GM18861 (cell line): ENCODE measurements around the gene ZSWIM4.
A peak's percentile ranks its signal among the peaks of the same experiment; 100 is the strongest.
"Not testable (repeated sequence)": the region's sequence is repeated elsewhere in the genome, so short reads cannot be mapped to it uniquely, and the experiment has no call there.

Experiments
- ATAC-seq: cut with Tn5 transposase; IDR thresholded peaks from one replicate; pipeline ENCODE4 v1.9.1; 2021; ENCODE audit not compliant: unreplicated experiment

ZSWIM4 gene

DNA sequence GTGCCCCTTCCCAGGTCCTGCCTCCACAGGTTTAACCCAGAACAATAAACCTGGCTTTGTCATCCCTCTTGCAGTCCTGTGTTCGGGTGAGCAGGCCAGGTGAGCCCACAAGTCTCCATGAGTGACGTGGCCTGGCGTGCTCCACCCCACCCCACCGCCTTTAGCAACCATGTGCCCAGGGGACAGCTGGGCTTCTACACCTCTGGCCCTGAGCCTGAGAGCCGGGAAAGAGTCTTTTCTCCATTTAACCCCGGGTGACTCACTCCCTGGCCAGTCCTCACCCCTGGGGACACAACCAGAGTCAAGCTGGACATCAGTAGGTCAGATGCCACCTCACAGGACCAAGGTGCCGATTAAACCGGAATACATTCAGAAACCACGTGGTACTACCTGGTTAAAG, 16.8 kb upstream of the ZSWIM4 start:
- ATAC-seq, result no peak

DNA sequence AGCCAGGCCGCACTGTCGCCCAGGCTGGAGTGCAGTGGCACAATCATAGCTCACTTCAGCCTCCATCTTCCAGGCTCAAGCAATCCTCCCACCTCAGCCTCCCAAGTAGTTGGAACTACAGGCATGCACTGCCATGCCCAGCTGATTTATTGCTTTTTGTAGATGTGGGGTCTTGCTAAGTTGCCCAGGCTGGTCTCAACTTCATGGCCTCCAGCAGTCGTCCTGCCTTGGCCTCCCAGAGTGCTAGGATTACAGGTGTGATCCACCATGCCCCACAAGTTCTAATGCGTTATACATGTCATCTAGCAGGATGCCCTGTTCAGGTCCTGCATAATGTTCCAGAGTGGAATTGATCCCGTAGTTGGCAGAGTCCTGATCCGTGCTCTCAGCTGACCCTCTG, 16.4 kb upstream of the ZSWIM4 start:
- ATAC-seq, result no peak

- not testable (repeated sequence) for ATAC-seq
These were observed 15.4 kb upstream of the ZSWIM4 start for GRCh38 chr19:13779794-13780193.

DNA sequence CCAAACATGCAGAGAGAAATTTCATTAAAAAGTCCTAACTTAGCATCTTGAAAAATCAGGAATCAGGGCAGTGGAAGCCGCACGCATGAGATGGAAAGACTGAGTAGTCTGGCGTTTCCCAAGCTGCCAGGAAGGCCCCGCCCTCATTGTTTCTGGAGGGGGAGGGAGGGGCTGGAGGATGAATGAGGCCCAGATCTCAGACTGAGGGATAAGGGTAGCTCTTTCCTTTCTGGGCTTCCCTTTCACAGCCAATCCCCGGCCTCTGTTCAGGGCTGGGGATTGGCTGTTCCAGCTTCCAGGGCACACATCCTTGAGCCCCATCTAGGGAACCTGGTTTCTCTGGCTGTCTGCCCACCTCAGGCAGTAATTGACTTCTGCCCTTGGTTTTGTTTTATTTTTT, 13.7 kb upstream of the ZSWIM4 start:
- no peak for ATAC-seq

DNA sequence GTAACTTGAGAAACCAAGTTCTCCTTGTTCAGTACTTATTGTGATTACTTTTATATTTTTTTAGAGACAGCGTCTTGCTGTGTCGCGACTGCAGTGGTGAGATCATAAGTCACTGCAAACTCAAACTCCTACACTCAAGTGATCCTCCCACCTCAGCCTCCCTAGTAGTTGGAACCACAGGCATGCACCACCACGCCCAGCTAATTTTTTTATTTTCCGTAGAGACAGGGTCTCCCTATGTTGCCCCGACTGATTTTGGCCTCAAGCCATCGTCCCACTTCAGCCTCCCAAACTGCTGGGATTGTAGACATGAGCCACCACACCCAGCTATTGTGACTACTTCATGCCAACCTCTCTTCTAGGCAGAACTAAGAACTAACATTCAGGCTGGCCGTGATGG, 12.7 kb upstream of the ZSWIM4 start:
- no peak for ATAC-seq

DNA sequence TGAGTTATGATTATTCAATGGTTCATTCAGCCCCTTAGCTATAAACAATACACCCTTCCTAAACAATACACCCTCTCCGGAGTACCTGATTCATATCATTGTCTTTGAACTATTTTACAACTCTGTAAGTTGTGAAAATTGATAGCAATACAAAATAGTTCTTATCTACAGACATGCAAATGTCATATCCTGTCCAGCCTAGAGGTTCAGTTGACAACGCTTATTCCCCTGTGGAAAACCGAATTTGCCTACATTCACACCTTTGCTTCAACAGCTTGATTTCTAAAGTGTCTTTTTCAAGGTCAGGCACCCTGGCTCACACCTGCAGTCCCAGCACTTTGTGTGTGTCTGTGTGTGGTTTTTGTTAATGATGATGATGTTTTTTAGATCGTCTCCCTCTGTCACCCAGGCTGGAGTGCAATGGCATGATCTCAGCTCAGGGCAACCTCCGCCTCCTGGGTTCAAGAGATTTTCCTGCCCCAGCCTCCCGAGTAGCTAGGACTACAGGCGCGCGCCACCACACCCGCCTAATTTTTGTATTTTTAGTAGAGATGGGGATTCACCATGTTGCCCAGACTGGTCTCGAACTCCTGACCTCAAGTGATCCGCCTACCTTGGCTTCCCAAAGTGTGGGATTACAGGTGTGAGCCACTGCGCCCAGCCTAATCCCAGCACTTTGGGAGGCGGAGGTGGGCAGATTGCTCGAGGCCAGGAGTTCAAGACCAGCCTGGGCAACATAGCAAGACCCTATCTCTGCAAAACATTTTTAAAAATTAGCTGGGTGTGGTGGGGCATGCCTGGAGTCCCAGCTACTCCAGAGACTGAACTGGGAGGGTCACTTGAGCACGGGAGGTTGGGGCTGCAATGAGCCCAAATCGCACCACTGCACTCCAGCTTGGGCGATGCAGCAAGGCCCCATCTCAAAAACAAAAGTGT, 11.4 kb upstream of the ZSWIM4 start:
- ATAC-seq, result no peak

DNA sequence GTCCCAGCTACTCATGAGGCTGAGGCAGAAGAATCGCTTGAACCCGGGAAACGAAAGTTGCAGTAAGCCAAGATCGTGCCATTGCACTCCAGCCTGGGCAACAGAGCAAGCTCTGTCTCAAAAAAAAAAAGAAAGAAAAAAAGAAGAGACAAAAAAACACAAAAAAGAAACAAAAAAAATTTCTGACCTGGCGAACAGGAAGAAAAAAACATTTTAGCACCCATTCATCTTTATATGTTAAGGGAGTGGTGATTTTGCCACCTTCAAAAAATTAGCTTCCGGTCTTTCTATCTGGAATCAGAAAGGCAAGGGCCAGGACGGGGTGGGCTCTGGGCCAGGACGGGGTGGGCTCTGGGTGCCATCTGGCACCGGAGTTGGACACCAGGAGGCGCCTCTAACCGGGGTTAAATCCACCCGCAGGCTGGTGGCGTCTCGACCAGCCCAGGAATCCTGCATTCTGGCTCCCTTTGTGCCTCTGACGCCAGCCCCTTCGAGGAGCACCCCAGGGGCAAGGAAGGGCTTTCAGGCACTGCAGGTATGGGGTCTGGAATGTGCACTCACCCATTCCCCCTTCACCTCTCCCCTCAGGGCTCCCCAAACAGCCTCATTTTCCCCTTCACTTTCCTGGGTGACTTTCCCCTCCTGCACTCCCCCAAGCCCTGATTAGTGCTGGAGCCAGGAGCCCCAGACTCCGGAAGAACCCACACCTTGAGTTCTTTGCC, 10.4 kb upstream of the ZSWIM4 start:
- ATAC-seq, result no peak

- no peak for ATAC-seq
These were observed 6.3 kb upstream of the ZSWIM4 start for GRCh38 chr19:13788991-13789390.

- no peak for ATAC-seq
These were observed 4.9 kb upstream of the ZSWIM4 start for GRCh38 chr19:13790354-13790753.

GRCh38 chr19:13793317-13793716, 1.9 kb upstream of the ZSWIM4 start:
- ATAC-seq, result not testable (repeated sequence)

DNA sequence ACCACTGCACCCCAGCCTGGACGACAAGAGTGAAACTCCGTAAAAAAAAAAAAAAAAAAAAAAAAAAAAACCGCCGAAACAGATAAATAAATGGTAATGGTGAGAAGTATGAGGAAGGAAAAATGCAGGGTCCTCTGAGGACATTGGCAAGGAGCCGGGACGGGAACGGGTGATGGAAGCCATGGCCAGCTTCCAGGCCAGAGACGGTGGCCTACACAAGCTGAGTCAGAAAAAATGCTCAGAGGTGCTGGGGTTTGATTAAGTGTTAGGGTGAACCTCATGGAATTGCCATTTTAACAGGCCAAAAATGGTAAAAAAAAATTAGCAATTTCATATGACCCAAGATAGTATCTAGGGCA, 866 bp upstream of the ZSWIM4 start:
- ATAC-seq, result no peak

DNA sequence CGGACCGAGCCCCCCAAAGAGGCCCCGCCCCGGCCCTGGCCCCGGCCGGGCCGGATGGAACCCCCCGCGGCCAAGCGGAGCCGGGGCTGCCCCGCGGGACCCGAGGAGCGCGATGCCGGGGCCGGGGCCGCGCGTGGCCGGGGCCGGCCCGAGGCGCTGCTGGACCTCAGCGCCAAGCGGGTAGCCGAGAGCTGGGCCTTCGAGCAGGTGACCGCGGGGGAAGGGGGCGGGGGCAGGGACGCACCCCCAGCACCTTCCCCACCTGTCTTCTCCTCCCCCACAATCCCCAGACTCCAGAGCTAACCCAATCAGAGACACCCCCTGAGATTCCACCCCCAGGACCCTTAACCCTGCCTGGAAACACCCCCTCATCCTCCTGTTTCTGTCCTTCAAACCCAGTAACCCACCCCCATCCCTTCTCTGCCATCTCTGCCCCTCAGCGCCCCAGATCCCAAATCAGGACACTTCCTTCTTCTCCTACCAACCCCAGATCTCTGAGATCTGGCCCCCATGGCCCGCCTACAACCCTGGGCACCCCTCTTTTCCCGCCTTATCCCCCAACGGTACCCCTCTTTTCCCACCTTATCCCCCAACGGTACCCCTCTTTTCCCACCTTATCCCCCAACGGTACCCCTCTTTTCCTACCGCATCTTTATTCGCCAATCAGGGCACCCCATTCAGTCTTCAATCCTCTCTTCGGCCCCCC, 505 bp downstream of the ZSWIM4 start:
- peak; percentile 20 for ATAC-seq

DNA sequence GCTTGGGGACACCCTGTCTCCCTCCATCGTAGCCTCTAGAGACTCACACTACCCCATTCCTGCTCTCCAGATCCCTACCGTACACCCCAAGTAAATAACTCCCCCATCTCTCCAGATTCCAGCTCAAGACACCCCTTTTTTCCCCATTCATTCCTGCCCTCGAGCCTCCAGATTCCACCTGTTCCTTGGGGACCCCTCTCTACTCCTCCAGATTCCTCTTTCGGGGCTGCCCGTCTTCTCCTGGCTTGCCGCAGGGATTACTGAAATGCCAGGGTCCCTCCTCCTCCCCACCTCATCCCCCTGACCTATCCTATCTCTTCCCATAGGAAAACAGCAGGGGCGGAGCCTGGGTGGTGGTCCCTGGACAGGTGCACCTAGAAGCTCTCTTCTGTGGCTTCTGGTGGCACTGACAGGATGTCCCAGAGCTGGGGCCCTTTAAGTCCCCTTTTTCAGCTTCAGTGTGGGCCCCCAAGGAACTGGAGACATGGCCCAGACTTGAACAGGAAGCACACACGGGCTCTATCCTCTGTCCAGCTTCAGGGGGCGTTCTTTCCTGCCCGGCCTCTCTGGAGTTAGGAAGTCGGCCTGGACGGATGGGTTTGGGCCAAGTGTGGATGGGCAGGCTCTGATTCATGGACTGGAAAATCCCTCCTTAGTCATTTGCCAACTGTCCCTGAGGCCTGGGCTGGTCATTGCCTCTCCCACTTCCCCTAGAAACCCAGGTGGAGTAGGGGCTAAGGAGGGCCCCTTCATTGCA, 1.2 kb downstream of the ZSWIM4 start:
- ATAC-seq, result no peak

GRCh38 chr19:13797058-13797440, 1.8 kb downstream of the ZSWIM4 start:
- ATAC-seq, result no peak

DNA sequence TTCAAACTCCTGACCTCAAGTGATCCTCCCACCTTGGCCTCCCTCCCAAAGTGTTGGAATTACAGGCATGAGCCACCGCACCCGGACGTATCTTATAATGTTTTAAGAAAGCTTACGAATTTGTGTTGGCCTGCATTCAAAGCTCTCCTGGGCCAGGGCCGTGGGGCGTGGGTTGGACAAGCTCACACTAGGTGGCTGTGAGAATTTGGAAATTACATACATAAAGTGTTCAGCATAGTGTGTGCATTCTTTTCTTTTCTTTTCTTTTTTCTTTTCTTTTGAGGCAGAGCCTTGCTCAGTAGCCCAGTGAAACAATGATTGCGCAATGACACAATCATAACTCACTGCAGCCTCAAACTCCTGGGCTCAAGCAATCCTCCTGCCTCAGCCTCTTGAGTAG, 2.6 kb downstream of the ZSWIM4 start:
- no peak for ATAC-seq

- ATAC-seq, result no peak
These were observed 4.4 kb downstream of the ZSWIM4 start for GRCh38 chr19:13799669-13800068.

- ATAC-seq, result no peak
These were observed 7.8 kb downstream of the ZSWIM4 start for GRCh38 chr19:13803038-13803437.

DNA sequence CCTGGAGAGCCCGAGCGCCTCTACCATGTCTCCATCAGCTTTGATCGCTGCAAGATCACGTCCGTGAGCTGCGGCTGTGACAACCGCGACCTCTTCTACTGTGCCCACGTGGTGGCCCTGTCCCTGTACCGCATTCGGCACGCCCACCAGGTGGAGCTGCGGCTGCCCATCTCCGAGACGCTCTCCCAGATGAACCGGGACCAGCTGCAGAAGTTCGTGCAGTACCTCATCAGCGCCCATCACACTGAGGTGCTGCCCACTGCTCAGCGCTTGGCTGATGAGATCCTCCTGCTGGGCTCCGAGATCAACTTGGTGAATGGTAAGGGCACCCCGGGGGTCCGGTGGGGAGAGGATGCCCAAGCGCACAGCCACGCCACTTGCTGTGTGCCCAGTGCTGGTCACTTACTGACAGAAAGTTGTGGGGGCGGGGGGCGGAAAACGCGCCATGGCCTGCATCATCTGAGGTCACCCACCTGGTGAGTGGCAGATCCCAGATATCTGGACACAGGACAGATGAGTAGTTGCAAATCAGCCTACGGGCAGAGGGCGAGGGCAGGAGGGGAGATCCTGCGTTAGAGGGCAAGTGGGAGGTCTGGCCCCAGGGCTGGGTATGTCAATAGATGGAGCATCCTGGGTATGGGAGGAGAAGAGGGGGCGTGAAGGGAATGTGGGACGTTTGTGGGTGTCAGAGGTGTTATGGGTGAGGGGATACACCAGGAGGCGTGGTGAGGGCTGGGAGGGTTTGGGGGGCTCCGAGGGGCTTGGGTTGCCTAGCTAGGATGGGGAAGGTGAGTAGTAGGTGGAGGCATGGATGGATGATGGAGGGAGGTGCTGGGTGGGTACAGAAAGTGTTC, 9.8 kb downstream of the ZSWIM4 start:
- ATAC-seq, result no peak

DNA sequence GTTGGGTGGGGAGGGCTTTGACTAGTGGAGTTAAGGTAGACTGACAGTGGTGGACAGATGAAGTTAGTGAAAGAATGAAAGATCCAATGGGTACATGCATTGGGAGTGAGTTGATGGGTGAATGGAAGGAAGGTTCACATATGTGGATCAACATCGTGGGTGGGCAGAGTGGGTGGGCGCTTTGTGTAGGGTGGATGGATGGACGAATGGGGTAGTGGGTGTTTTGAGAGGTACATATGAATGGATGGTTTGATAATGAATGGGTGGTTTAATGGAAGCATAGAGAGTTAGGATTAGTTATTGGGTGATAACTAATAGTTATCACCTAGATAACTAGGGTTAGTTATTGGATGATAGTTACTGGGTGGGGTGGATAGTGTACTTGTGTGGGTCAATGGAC, 11.5 kb downstream of the ZSWIM4 start:
- no peak for ATAC-seq

GRCh38 chr19:13807421-13808021, 12.3 kb downstream of the ZSWIM4 start:
- no peak for ATAC-seq
